ENCODE results near the gene FKBP4.
"Not testable (repeated sequence)": the region's sequence is repeated elsewhere in the genome, so short reads cannot be mapped to it uniquely, and the experiment has no call there.

FKBP4 gene

DNA sequence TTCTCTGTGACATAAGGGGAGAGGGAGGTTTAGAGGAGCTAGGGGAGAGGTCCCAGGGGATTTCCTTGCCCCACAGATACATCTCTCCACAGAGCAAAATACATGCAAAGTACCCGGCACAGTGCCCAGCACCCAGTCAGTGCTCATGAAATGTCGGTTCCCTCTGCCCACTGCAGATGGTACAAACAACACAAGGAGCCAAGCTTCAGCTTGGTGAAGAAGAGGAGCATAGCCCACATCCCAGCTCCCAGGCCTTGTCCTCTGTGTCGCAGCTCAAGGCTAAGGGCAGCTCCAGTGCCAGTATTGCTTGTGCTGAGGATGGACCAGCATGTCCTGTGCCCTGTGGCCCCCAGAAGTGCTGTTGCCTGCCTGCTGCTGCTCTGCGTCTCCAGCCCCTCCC, 35.0 kb upstream of the FKBP4 start:
- no peaks in the 10 kb centered on the region for H3K4me1 ChIP-seq (ENCODE audit: control insufficient read depth, insufficient read depth, low read length, poor library complexity, severe bottlenecking)
- H3K27ac ChIP-seq (ENCODE audit: insufficient read depth, low read length, poor library complexity, severe bottlenecking), result no peak overlapping the region
- DNase-seq, result no peak
- H3K36me3 ChIP-seq (ENCODE audit: control insufficient read depth, insufficient read depth, low read length), result no peaks in the 10 kb centered on the region
- no peaks in the 10 kb centered on the region for H3K27me3 ChIP-seq (replicated peaks; ENCODE audit: control insufficient read depth, insufficient read depth, low read length, poor library complexity, severe bottlenecking)
- H3K4me3 ChIP-seq (ENCODE audit: insufficient read depth, low read depth, low read length, poor library complexity, severe bottlenecking), result no peak overlapping the region
- no peaks in the 10 kb centered on the region for H3K9me3 ChIP-seq (ENCODE audit: control insufficient read depth, low read length)

DNA sequence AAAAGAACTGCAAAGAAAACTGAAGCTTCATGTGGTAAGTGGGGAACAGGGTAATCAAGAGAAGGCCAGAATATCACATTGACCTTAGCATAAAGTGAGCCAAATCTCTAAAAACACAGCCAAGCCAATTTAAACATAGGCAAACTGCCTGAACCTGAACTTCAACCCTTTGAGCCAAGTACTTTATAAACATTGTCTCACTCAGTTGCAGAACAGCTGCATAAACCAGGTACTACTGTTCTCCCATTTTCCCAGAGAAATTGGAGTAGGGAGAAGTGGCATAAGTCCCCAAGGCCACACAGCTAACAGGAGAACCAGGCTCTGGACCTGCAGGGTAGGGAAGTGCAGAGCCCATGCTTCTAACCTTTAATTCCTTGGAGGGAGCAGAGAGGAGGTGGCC, 30.4 kb upstream of the FKBP4 start:
- no peak overlapping the region for H3K27ac ChIP-seq (ENCODE audit: insufficient read depth, low read length, poor library complexity, severe bottlenecking)

DNA sequence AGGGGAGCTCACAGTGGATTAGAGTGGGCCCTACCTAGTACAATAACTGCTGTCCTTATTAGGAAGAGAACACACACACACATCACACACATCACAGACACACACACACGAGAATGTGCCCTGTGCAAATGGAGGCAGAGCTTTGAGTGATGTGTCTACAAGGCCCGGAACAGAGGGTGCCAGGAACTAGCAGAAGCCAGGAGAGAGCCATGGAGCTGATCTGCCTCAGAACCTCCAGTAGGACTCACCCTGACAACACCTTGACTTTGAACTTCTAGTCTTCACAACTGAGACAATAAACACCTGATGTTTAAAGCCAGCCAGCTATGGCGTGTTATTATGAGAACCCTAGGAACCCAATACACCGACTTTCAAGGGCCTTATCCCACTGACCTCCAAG, 29.7 kb upstream of the FKBP4 start:
- Histone ChIP-seq H3K4me3 (ENCODE audit: insufficient read depth, low read depth, low read length, poor library complexity, severe bottlenecking) (no peak overlapping the region), H3K27me3 (replicated peaks; ENCODE audit: control insufficient read depth, insufficient read depth, low read length, poor library complexity, severe bottlenecking) (no peaks in the 10 kb centered on the region), H3K36me3 (ENCODE audit: control insufficient read depth, insufficient read depth, low read length) (no peaks in the 10 kb centered on the region), H3K27ac (ENCODE audit: insufficient read depth, low read length, poor library complexity, severe bottlenecking) (no peak overlapping the region), H3K9me3 (ENCODE audit: control insufficient read depth, low read length) (no peaks in the 10 kb centered on the region), H3K4me1 (ENCODE audit: control insufficient read depth, insufficient read depth, low read length, poor library complexity, severe bottlenecking) (no peaks in the 10 kb centered on the region)
- no peak for DNase-seq

More for the DNA sequence above, 30.4 kb upstream of the FKBP4 start:
- Histone ChIP-seq H3K36me3 (ENCODE audit: control insufficient read depth, insufficient read depth, low read length) (no peaks in the 10 kb centered on the region), H3K9me3 (ENCODE audit: control insufficient read depth, low read length) (no peaks in the 10 kb centered on the region), H3K27me3 (replicated peaks; ENCODE audit: control insufficient read depth, insufficient read depth, low read length, poor library complexity, severe bottlenecking) (no peaks in the 10 kb centered on the region), H3K4me1 (ENCODE audit: control insufficient read depth, insufficient read depth, low read length, poor library complexity, severe bottlenecking) (no peaks in the 10 kb centered on the region), H3K4me3 (ENCODE audit: insufficient read depth, low read depth, low read length, poor library complexity, severe bottlenecking) (no peak overlapping the region)
- DNase-seq, result no peak

- Histone ChIP-seq H3K4me1 (ENCODE audit: control insufficient read depth, insufficient read depth, low read length, poor library complexity, severe bottlenecking) (no peaks in the 10 kb centered on the region), H3K27me3 (replicated peaks; ENCODE audit: control insufficient read depth, insufficient read depth, low read length, poor library complexity, severe bottlenecking) (no peaks in the 10 kb centered on the region), H3K4me3 (ENCODE audit: insufficient read depth, low read depth, low read length, poor library complexity, severe bottlenecking) (no peak overlapping the region), H3K27ac (ENCODE audit: insufficient read depth, low read length, poor library complexity, severe bottlenecking) (no peak overlapping the region), H3K36me3 (ENCODE audit: control insufficient read depth, insufficient read depth, low read length) (no peaks in the 10 kb centered on the region), H3K9me3 (ENCODE audit: control insufficient read depth, low read length) (no peaks in the 10 kb centered on the region)
- DNase-seq, result no peak
Measured at GRCh38 chr12:2765608-2766007, 29.2 kb upstream of the FKBP4 start.

DNA sequence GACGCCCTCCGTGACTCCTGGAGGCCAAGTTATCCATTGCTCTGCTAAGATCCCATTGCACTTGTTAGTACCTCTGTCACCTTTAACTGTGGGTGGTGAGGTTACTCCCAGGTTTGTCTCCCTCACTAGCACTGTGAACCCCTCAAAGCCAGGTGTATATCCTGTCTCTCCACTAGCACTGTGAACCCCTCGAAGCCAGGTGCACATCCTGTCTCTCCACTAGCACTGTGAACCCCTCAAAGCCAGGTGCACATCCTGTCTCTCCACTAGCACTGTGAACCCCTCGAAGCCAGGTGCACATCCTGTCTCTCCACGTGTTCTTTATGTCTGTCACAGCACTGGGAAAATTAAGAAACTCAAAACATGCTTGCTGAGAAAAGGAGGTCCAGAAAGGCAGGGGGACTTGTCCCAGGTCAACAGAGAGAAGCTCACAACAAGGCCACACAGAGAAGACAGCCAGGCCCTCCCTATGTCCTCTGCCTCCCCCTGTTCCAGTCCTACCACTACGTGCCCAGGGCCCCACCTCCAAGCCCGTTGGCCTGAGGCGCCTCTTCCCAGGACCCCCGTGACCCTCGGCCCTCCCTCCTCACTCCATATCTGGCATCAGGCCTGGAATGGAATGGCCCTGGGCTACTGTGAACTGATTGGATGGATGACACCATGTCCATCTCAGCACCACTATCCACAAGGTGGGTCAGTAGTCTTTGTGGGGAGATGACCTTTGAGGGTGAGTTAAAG, 26.4 kb upstream of the FKBP4 start:
- H3K36me3 ChIP-seq (ENCODE audit: control insufficient read depth, insufficient read depth, low read length), result no peaks in the 10 kb centered on the region
- no peak for DNase-seq
- H3K9me3 ChIP-seq (ENCODE audit: control insufficient read depth, low read length), result no peaks in the 10 kb centered on the region
- H3K27me3 ChIP-seq (replicated peaks; ENCODE audit: control insufficient read depth, insufficient read depth, low read length, poor library complexity, severe bottlenecking), result no peaks in the 10 kb centered on the region
- H3K4me1 ChIP-seq (ENCODE audit: control insufficient read depth, insufficient read depth, low read length, poor library complexity, severe bottlenecking), result no peaks in the 10 kb centered on the region
- H3K4me3 ChIP-seq (ENCODE audit: insufficient read depth, low read depth, low read length, poor library complexity, severe bottlenecking), result no peak overlapping the region
- H3K27ac ChIP-seq (ENCODE audit: insufficient read depth, low read length, poor library complexity, severe bottlenecking), result no peak overlapping the region

GRCh38 chr12:2769866-2770533, 24.8 kb upstream of the FKBP4 start:
- no peak overlapping the region for H3K27ac ChIP-seq (ENCODE audit: insufficient read depth, low read length, poor library complexity, severe bottlenecking)
- no peaks in the 10 kb centered on the region for H3K27me3 ChIP-seq (replicated peaks; ENCODE audit: control insufficient read depth, insufficient read depth, low read length, poor library complexity, severe bottlenecking)
- no peaks in the 10 kb centered on the region for H3K36me3 ChIP-seq (ENCODE audit: control insufficient read depth, insufficient read depth, low read length)
- no peaks in the 10 kb centered on the region for H3K9me3 ChIP-seq (ENCODE audit: control insufficient read depth, low read length)
- H3K4me3 ChIP-seq (ENCODE audit: insufficient read depth, low read depth, low read length, poor library complexity, severe bottlenecking), result no peak overlapping the region
- no peak for DNase-seq
- no peaks in the 10 kb centered on the region for H3K4me1 ChIP-seq (ENCODE audit: control insufficient read depth, insufficient read depth, low read length, poor library complexity, severe bottlenecking)

- not testable (repeated sequence) for H3K4me3 ChIP-seq (ENCODE audit: insufficient read depth, low read depth, low read length, poor library complexity, severe bottlenecking); H3K9me3 ChIP-seq (ENCODE audit: control insufficient read depth, low read length); DNase-seq; H3K27me3 ChIP-seq (replicated peaks; ENCODE audit: control insufficient read depth, insufficient read depth, low read length, poor library complexity, severe bottlenecking); H3K27ac ChIP-seq (ENCODE audit: insufficient read depth, low read length, poor library complexity, severe bottlenecking); H3K36me3 ChIP-seq (ENCODE audit: control insufficient read depth, insufficient read depth, low read length); H3K4me1 ChIP-seq (ENCODE audit: control insufficient read depth, insufficient read depth, low read length, poor library complexity, severe bottlenecking)
Measured at GRCh38 chr12:2770544-2770943, 24.2 kb upstream of the FKBP4 start.

GRCh38 chr12:2772370-2772769, 22.4 kb upstream of the FKBP4 start:
- Histone ChIP-seq H3K27me3 (replicated peaks; ENCODE audit: control insufficient read depth, insufficient read depth, low read length, poor library complexity, severe bottlenecking) (no peaks in the 10 kb centered on the region), H3K9me3 (ENCODE audit: control insufficient read depth, low read length) (no peaks in the 10 kb centered on the region), H3K4me3 (ENCODE audit: insufficient read depth, low read depth, low read length, poor library complexity, severe bottlenecking) (no peak overlapping the region), H3K27ac (ENCODE audit: insufficient read depth, low read length, poor library complexity, severe bottlenecking) (no peak overlapping the region), H3K4me1 (ENCODE audit: control insufficient read depth, insufficient read depth, low read length, poor library complexity, severe bottlenecking) (no peaks in the 10 kb centered on the region), H3K36me3 (ENCODE audit: control insufficient read depth, insufficient read depth, low read length) (no peaks in the 10 kb centered on the region)
- DNase-seq, result no peak

GRCh38 chr12:2773199-2773875, 21.4 kb upstream of the FKBP4 start:
- no peaks in the 10 kb centered on the region for H3K4me1 ChIP-seq (ENCODE audit: control insufficient read depth, insufficient read depth, low read length, poor library complexity, severe bottlenecking)
- H3K36me3 ChIP-seq (ENCODE audit: control insufficient read depth, insufficient read depth, low read length), result no peaks in the 10 kb centered on the region
- H3K4me3 ChIP-seq (ENCODE audit: insufficient read depth, low read depth, low read length, poor library complexity, severe bottlenecking), result no peak overlapping the region
- H3K9me3 ChIP-seq (ENCODE audit: control insufficient read depth, low read length), result no peaks in the 10 kb centered on the region
- H3K27me3 ChIP-seq (replicated peaks; ENCODE audit: control insufficient read depth, insufficient read depth, low read length, poor library complexity, severe bottlenecking), result no peaks in the 10 kb centered on the region
- no peak for DNase-seq
- no peak overlapping the region for H3K27ac ChIP-seq (ENCODE audit: insufficient read depth, low read length, poor library complexity, severe bottlenecking)

- no peak overlapping the region for H3K27ac ChIP-seq (ENCODE audit: insufficient read depth, low read length, poor library complexity, severe bottlenecking)
- H3K4me1 ChIP-seq (ENCODE audit: control insufficient read depth, insufficient read depth, low read length, poor library complexity, severe bottlenecking), result no peaks in the 10 kb centered on the region
- no peak overlapping the region for H3K4me3 ChIP-seq (ENCODE audit: insufficient read depth, low read depth, low read length, poor library complexity, severe bottlenecking)
- H3K27me3 ChIP-seq (replicated peaks; ENCODE audit: control insufficient read depth, insufficient read depth, low read length, poor library complexity, severe bottlenecking), result no peaks in the 10 kb centered on the region
- no peak for DNase-seq
- H3K9me3 ChIP-seq (ENCODE audit: control insufficient read depth, low read length), result no peaks in the 10 kb centered on the region
- no peaks in the 10 kb centered on the region for H3K36me3 ChIP-seq (ENCODE audit: control insufficient read depth, insufficient read depth, low read length)
Measured at GRCh38 chr12:2775431-2775830, 19.3 kb upstream of the FKBP4 start.

All from effector memory CD4-positive, alpha-beta T cell (primary cell).